Stimulated activated memory B cell treated with anti-CD40 and anti-IgM and Interleukin-4, amounts not matched to agents 10 μg/mL and 1 μg/mL and 100 μg/mL, for 72 hours (primary cell): ENCODE data around the gene COPA.
"Not testable (repeated sequence)": the region's sequence is repeated elsewhere in the genome, so short reads cannot be mapped to it uniquely, and the experiment has no call there.

Experiments
- ATAC-seq: fragments of 150-1000 bp; cut with Tn5 transposase; 2 replicates; pipeline ENCODE4 v1.10.0; 2021
- H3K27ac Mint-ChIP-seq: one replicate; pipeline ENCODE4 v1.8.0; 2022; ENCODE audit warnings: mild to moderate bottlenecking, mixed read lengths
- H3K27me3 Mint-ChIP-seq: one replicate; pipeline ENCODE4 v1.8.0; 2022; ENCODE audit warnings: mixed read lengths
- H3K36me3 Mint-ChIP-seq: one replicate; pipeline ENCODE4 v1.8.0; 2022; ENCODE audit warnings: mixed read lengths
- H3K4me1 Mint-ChIP-seq: one replicate; pipeline ENCODE4 v1.8.0; 2022; ENCODE audit warnings: mixed read lengths
- H3K4me3 Mint-ChIP-seq: one replicate; pipeline ENCODE4 v1.8.0; 2022; ENCODE audit warnings: mild to moderate bottlenecking, moderate library complexity, mixed read lengths
- H3K9me3 Mint-ChIP-seq: one replicate; pipeline ENCODE4 v1.8.0; 2022; ENCODE audit warnings: mixed read lengths

COPA gene

GRCh38 chr1:160342953-160343869, at the start of gene COPA, which contains the start of gene NCSTN:
Gene COPA (minus strand): TSS chr1:160343250. CDS start chr1:160343170, 80 bp downstream.
Gene NCSTN (plus strand): TSS chr1:160343383. CDS start chr1:160343397, 14 bp downstream.
- H3K4me3 Mint-ChIP-seq: peak within 1 kb of the TSS; percentile 97
- H3K27me3 Mint-ChIP-seq: no peaks in the 10 kb centered on the region
- H3K4me1 Mint-ChIP-seq: peaks cover 64% of the 10 kb centered on the region
- H3K9me3 Mint-ChIP-seq: no peaks in the 10 kb centered on the region
- peak; percentile 97 for ATAC-seq
- H3K36me3 Mint-ChIP-seq: peaks cover 35% of the 10 kb centered on the region
- peak within 1 kb of the TSS; percentile 98 for H3K27ac Mint-ChIP-seq

- H3K36me3 Mint-ChIP-seq, H3K4me3 Mint-ChIP-seq, ATAC-seq, H3K27me3 Mint-ChIP-seq, H3K27ac Mint-ChIP-seq, H3K9me3 Mint-ChIP-seq, H3K4me1 Mint-ChIP-seq: not testable (repeated sequence)
Measured at GRCh38 chr1:160388406-160388805, 45.4 kb upstream of the COPA start.

- H3K4me1 Mint-ChIP-seq, H3K27ac Mint-ChIP-seq, ATAC-seq, H3K9me3 Mint-ChIP-seq, H3K36me3 Mint-ChIP-seq, H3K4me3 Mint-ChIP-seq, H3K27me3 Mint-ChIP-seq: not testable (repeated sequence)
Measured at GRCh38 chr1:160384812-160385211, 41.8 kb upstream of the COPA start.

DNA sequence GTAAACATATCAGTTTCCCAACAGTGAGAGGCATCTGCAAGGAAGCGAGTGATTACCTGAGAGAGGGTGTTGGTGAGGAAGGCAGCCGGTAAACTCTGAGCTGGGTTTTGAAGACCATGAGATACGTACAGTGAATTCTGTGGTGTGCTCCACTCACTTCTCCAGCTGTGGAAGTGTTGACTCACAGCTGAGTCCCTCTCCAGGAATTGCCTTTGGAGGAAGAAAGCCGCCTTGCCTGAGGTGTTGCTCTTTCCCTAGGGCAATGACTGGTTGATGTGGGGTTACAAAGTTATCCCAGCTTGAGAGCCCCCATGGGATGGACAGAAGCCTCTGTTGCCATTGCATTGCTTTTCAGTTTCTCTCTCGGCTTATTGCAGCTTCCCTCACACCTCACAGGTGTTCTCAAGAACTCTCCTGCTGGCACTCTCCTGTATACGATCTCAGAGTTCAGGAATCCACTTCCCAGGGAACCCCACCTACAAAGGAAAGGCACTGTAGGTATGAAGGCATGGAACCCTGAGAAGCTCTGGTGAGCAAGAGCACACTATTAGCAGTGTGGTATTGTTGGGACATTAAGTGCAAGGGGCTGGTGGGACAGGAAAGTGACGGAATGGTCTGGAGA, 34.6 kb upstream of the COPA start:
- no peaks in the 10 kb centered on the region for H3K27me3 Mint-ChIP-seq
- no peak overlapping the region for H3K27ac Mint-ChIP-seq
- H3K9me3 Mint-ChIP-seq: no peaks in the 10 kb centered on the region
- H3K36me3 Mint-ChIP-seq: no peaks in the 10 kb centered on the region
- no peak overlapping the region for H3K4me3 Mint-ChIP-seq
- peaks cover 24% of the 10 kb centered on the region for H3K4me1 Mint-ChIP-seq
- ATAC-seq: no peak

DNA sequence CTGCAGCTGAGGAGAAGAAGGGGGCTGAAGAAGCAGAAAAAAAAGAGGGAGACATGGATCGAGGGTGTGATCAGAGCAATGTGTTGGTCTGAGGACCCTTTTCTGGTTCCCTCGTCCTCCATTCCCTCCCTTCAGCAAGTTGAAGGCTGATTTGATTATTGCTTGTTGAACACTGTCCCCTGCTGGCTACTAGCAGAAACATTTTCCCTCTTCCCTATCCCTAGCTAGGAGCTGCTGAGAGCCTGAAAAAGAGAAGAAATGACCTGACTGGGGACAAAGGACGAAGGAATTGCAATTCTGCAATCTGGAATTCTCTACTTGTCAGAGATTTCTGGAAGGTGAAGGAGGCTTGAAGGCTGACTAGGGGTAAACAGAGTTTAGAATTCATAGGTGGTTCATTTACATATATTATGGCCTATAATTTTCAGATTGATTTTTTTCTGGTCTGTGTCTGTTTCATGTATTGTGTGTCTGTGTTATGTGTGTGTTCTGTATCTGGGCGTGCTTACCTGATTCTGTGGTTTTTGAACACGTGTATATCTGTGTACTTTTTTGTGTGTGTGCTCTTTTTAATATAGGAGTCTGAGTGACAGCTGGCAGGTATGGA, 33.6 kb upstream of the COPA start:
- H3K9me3 Mint-ChIP-seq: no peaks in the 10 kb centered on the region
- H3K36me3 Mint-ChIP-seq: peaks cover under 1% of the 10 kb centered on the region
- no peak overlapping the region for H3K4me3 Mint-ChIP-seq
- ATAC-seq: peak; percentile 69
- H3K27me3 Mint-ChIP-seq: no peaks in the 10 kb centered on the region
- H3K4me1 Mint-ChIP-seq: peaks cover 24% of the 10 kb centered on the region
- H3K27ac Mint-ChIP-seq: peak overlapping the region; percentile 71

DNA sequence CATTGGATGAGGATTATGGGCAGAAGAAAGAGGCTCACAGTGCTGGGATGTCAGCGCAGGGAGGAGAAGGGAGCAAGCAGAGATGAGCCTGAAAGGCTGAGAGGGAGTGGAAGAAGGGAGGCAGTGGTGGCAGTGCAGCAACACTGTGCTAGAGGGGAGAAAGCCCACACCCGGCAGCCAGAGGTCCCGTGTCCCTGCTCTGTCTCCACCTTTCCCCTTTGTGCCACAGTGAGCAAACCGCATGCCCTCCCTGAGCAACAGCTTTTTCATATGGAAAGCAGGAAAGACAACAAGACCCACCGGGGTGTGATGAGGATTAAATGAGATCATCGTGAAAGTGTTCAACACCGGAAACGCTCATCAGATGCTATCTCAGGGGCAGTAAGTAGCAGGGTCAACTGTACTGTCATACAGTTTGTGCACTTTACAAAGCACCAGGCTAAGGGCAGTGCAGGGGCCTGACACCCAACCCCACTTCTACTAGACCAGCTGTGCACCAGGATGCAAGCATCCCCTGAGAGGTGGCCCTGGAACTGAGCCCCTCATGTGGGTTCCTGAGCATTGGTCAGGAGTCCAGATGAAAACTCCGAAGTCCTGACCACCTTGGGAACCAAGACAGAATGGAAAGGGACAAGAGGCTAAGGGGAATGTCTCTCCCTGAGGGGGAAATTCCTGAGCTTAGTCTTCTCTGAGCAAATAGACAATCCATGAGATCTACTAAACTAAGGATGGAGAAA, 32.9 kb upstream of the COPA start:
- Mint-ChIP-seq H3K27ac (peak overlapping the region; percentile 71), H3K4me3 (peak overlapping the region; percentile 45), H3K36me3 (peaks cover 8% of the 10 kb centered on the region), H3K9me3 (no peaks in the 10 kb centered on the region), H3K4me1 (peaks cover 24% of the 10 kb centered on the region), H3K27me3 (no peaks in the 10 kb centered on the region)
- peak; percentile 56 for ATAC-seq

DNA sequence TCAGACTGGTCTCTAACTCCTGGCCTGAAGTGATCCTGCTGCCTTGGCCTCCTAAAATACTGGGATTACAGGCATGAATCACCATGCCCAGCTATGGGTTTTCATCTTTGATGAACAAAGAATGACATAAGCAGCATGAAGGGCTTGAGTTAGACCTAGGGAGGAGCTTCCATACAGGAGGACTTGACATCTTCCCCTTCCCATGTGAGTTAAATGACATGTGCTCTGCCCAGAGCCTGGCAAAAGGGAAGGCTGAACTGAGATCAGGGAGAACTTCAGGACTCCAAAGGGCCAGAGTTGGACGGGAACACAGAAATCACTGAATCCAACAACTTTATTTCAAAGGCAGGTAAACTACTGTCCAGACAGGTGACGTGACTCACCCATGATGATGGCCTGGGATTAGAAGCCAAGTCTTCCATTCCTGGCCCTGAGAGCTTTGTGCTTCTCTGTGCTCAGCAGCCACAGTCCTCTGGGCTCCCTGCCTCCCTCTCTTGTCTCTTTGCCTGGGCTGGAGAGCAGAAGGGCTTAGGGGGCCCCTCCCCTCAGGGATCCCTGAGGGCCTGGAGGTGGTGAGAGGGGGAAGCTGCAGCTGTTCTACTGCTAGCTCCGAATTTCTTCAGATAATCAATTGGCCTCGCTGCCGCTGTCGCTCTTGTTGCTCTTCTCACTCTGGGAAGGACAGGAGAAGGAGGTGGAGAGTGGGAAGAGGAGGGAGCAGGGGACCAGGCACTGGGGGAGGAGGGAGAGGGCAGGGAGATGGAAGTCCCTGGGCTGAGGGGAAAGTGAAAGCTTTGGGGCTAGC, 31.5 kb upstream of the COPA start:
- ATAC-seq: no peak
- peaks cover 24% of the 10 kb centered on the region for H3K4me1 Mint-ChIP-seq
- no peak overlapping the region for H3K4me3 Mint-ChIP-seq
- H3K36me3 Mint-ChIP-seq: peaks cover 9% of the 10 kb centered on the region
- peak overlapping the region; percentile 71 for H3K27ac Mint-ChIP-seq
- H3K9me3 Mint-ChIP-seq: no peaks in the 10 kb centered on the region
- H3K27me3 Mint-ChIP-seq: no peaks in the 10 kb centered on the region

DNA sequence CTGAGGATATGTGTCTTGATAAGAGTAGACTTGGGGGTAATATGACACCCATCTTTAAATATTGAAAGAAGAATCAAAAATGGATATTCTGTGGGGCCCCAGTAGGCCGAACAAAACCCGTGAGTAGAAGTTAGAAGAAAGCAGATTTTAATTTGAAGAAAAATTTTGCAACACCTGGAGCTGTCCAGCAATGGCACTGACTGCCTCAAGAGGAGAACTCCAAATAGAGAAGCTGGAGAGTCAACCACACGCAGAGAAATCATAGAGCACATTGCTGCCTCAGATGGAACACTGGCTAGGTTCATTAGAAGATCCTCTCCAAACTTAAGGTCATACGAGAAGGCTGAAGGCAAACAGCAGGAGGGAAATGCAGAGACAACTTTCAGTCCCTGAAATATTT, 30.6 kb upstream of the COPA start:
- no peak overlapping the region for H3K27ac Mint-ChIP-seq

DNA sequence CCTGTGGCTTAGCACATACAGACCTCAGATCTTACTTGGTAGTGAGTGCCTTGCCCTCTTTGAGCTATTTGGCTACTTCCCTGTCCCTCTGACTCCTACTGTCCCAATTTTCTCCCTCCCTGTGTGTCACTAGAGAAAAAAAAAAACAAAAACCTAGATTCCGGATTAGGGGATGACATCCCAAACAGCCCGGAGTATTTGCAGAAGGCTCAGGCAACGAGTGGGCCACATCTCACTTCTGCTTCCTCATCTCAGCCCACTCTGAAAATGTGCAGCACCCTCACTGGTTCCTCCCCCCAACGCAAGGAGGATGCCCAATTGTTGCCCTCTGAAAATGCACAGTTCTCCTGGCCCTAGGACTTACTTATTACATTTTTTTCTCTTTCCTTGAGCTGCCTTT, 28.7 kb upstream of the COPA start:
- no peak overlapping the region for H3K4me3 Mint-ChIP-seq
- ATAC-seq: no peak
- H3K36me3 Mint-ChIP-seq: peaks cover 9% of the 10 kb centered on the region
- no peaks in the 10 kb centered on the region for H3K27me3 Mint-ChIP-seq
- no peak overlapping the region for H3K27ac Mint-ChIP-seq
- peaks cover 23% of the 10 kb centered on the region for H3K4me1 Mint-ChIP-seq
- H3K9me3 Mint-ChIP-seq: no peaks in the 10 kb centered on the region

More for the DNA sequence above, 30.6 kb upstream of the COPA start:
- ATAC-seq: no peak
- no peaks in the 10 kb centered on the region for H3K27me3 Mint-ChIP-seq
- peaks cover 9% of the 10 kb centered on the region for H3K36me3 Mint-ChIP-seq
- H3K4me3 Mint-ChIP-seq: no peak overlapping the region
- peaks cover 24% of the 10 kb centered on the region for H3K4me1 Mint-ChIP-seq
- H3K9me3 Mint-ChIP-seq: no peaks in the 10 kb centered on the region

DNA sequence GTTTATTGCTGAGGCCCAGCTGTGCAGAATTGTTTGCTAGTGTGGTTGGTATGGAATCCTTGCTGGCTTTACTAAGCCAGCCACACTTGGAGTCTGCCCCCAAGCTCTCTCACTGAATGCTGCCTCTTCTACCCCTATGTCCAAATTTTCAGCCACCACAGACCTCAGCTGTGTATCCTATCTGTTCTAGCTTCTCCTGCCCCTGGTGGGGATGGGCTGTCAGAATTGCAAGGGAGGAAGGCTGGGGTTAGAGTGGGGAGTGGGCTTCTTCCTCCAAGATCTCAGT, 28.2 kb upstream of the COPA start:
- H3K4me3 Mint-ChIP-seq: no peak overlapping the region
- H3K9me3 Mint-ChIP-seq: no peaks in the 10 kb centered on the region
- H3K4me1 Mint-ChIP-seq: peaks cover 19% of the 10 kb centered on the region
- no peak overlapping the region for H3K27ac Mint-ChIP-seq
- ATAC-seq: no peak
- H3K36me3 Mint-ChIP-seq: peaks cover 9% of the 10 kb centered on the region
- H3K27me3 Mint-ChIP-seq: no peaks in the 10 kb centered on the region

DNA sequence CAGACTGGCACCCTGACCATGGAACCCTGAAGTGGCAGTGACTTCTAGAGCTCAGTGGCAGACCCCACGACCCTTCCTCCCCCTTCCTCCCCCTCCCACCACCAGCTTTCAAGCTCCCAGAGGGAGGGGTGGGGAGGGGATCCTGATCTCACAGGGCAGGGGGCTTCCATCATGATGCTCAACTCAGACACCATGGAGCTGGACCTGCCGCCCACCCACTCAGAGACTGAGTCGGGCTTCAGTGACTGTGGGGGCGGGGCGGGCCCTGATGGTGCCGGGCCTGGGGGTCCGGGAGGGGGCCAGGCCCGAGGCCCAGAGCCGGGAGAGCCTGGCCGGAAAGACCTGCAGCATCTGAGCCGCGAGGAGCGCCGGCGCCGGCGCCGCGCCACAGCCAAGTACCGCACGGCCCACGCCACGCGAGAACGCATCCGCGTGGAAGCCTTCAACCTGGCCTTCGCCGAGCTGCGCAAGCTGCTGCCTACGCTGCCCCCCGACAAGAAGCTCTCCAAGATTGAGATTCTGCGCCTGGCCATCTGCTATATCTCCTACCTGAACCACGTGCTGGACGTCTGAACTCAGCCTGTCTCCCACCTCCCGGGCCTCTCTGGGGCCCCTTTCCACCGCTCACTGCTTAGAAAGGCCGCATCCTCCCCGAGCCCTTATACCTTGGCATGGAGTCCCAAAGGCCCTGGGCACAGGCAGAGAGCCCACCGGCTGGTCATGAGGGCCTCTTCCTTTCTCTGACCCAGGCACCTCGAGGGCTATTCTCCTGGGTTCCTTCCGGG, 27.7 kb upstream of the COPA start:
- no peak for ATAC-seq
- H3K27ac Mint-ChIP-seq: no peak overlapping the region
- no peaks in the 10 kb centered on the region for H3K9me3 Mint-ChIP-seq
- H3K36me3 Mint-ChIP-seq: peaks cover 9% of the 10 kb centered on the region
- no peaks in the 10 kb centered on the region for H3K27me3 Mint-ChIP-seq
- H3K4me1 Mint-ChIP-seq: peaks cover 13% of the 10 kb centered on the region
- no peak overlapping the region for H3K4me3 Mint-ChIP-seq

DNA sequence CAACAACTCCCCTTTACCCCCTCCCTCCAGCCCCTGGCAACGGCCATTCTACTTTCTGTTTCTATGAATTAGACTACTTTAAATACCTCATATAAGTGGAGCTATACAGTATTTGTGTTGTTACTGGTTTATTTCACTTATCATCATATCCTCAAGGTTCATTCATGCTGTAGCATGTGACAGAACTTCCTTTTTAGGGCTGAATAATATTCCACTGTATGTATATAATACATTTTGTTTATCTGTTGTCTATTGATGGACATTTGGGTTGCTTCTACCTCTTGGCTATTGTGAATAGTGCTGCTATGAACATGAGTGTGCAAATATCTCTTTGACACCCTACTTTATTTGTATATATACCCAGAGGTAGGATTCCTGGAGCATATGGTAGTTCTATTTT, 26.0 kb upstream of the COPA start:
- H3K27me3 Mint-ChIP-seq: no peaks in the 10 kb centered on the region
- H3K4me3 Mint-ChIP-seq: no peak overlapping the region
- ATAC-seq: no peak
- no peaks in the 10 kb centered on the region for H3K4me1 Mint-ChIP-seq
- no peaks in the 10 kb centered on the region for H3K9me3 Mint-ChIP-seq
- H3K27ac Mint-ChIP-seq: no peak overlapping the region
- peaks cover 9% of the 10 kb centered on the region for H3K36me3 Mint-ChIP-seq

GRCh38 chr1:160367934-160368923, 25.2 kb upstream of the COPA start:
- Mint-ChIP-seq H3K27me3 (no peaks in the 10 kb centered on the region), H3K4me3 (no peak overlapping the region), H3K4me1 (no peaks in the 10 kb centered on the region), H3K9me3 (no peaks in the 10 kb centered on the region), H3K27ac (no peak overlapping the region), H3K36me3 (peaks cover 9% of the 10 kb centered on the region)
- no peak for ATAC-seq
